GM18505 (cell line): Measurements from ENCODE around the gene SNCA.

Experiments used
- ATAC-seq: cut with Tn5 transposase; IDR thresholded peaks from one replicate; pipeline ENCODE4 v1.9.1; 2021; ENCODE audit not compliant: unreplicated experiment
- POLR2A ChIP-seq: IDR thresholded peaks from 4 replicates; pipeline ENCODE4 v1.6.1; 2011; ENCODE audit warnings: borderline replicate concordance; ENCODE audit not compliant: insufficient read depth, insufficient read length; ENCODE audit errors: extremely low read depth

SNCA gene

DNA sequence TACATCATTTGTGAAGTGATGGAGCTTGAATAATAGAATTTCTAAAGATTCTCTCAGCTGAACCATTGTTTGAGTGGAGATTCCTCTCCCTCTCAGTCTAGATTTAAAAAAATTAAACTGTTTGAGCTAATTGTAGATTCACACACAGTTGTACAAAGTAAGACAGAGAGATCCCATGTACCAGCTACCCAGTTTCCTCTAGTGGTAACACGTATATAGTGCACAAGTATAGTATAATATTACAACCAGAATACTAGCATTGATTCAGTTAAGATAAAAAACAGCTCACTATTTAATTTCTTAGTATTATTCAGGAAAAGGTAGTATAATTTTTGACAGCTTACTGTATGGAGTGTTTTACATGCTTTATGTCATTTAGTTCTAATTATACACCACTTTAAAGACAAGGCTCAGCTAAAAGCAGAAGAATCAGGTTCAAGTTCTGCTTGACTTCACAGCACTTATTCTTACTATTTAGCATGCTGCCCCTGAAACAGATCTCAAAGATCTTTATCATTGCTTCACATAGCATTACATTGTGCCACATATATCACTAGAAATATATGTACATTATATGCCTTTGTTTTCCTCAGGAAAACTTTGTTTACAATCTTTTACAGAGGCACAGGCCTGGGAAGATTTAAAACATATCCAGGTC lies 136.1 kb downstream of the SNCA start:
- no peak for TF ChIP-seq POLR2A
- no peak for ATAC-seq

DNA sequence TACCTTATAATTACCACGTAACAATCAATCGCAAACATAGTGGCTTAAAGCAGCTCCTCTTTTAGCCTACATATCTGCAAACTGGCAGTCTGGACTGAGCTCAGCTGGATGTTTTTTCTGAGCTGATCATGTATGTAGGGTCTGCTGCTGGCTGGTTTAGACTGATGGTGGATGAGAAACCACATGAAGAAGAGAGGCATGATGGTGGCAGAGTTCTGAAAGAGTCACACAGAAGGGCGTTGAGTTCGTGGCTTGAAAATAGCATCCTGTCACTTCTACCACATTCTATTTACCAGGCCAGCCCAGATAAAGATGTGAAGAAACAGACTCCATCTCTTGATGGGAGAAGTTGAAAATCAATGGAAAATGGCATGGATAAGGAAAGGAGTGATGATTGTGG lies 151.3 kb downstream of the SNCA start:
- ATAC-seq, result no peak
- no peak for TF ChIP-seq POLR2A

DNA sequence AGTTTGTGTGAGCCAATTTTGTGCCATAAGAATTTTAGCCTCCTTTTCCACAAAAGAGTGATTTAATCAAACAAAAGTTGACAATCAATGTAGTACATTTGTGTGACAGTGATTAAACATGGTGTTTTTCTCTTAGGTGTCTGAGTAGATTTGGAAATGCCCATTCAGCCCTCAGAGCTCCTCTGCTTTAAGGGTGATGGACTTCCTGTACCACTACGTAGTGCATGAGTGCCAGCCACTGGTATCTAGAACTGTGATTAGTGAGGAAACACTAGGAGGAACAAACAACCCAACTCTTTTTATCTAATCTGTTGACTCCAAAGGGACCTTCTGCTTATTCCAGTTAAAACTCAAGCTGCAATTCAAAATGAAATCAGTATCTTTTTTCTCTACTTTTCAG lies 151.7 kb downstream of the SNCA start:
- TF ChIP-seq POLR2A, result no peak
- ATAC-seq, result no peak

DNA sequence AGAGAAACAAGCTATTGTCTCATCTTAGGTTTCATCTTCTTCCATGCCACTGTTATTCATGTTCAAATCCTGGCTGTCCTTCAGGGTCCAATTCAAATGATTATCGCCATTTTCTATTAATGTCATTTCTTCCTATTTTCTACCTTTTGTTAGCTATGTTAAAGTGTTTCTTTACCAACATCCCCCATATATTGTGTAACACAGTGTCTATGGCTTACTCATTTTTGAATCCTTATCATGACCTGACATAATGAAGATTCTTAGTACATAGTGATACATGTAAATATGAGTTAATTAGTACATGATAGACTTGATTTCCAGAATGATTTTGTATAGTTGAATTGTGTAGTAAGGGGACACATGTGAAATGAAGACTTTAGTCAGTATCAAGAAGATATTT lies 152.4 kb downstream of the SNCA start:
- no peak for ATAC-seq
- no peak for TF ChIP-seq POLR2A

DNA sequence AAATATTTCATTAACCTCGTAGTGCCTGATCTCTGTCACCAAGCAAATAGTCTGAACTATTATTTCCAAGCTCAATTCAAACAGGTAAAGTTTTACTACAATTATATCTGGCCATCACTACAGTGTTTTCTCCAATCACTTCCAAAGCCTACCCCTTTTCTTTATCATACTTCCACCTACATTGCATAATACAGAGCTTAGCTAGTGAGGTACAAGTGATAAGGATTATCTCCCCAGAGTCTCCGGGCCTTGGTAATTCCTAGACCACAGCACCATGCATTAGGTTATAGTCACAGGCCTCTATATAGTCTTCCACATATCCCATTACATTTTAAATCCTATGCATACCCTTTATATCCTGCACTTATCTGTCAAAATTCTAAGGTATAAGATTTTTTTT lies 154.2 kb downstream of the SNCA start:
- no peak for TF ChIP-seq POLR2A
- no peak for ATAC-seq

DNA sequence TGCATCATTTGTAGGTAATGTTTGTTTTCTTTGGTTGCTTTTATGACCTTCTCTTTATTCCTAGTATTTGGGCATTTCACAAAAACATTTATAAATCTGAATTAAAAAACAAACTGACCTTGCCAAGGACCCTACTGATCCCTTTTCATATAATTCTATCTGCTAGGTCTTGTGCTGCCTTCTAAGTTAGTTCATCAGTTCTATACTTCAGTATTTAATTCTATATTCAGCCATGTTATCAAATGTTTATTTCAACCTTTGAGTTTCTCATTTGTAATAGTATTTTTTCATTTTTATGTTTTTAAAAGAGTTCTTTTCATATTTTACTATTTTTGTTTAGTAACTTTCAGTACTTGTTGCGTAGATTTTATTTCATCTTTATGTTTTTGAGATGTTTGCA lies 155.3 kb downstream of the SNCA start:
- ATAC-seq, result no peak
- TF ChIP-seq POLR2A, result no peak

DNA sequence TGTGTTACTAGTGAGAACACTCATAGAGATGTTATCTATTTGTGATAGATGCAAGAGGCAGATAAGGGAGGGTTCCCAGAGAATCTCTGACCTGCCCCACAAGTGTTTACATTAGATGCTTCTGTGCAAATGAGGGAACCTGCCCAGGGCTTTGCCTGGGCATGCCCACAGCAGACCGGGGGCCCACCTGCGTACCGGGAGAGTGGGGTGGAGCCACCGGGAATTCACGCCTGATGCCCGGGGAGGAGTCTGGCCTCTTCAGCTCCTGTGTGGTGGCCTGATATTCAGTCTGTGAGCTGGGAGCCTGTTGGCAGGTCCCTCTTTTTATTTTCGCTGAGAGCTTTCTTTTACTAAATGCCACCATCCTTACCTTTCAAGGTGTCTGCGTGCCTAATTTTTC lies 155.7 kb downstream of the SNCA start:
- ATAC-seq, result no peak
- TF ChIP-seq POLR2A, result no peak

DNA sequence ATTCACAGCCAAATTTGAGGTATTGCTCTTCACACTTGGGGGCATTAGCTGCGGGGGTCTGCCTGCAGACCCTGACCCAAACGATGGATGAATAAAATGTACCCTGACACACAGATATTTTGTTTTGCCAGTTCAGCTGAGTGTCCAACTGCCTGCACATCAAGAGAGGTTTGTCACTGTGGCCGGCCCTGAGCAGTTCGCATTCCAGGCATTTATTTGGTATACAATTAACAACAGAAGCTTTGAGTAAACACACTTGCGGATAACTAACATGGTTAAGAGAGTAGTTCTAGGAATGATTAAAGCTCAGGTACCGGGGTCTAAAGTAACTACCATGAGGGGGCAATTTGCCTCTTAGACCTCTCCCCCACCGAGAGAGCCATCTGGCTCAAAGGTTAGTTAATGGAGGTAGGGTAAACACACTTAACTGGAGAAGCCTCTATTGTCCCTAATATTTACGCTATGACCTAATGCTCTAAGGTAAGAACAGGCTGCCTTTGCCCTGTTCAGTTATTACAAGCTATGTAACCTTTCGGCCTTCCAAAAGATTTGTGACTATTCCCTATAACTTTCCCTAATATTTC lies 162.0 kb downstream of the SNCA start:
- TF ChIP-seq POLR2A, result no peak
- ATAC-seq, result no peak
